Testis (tissue), 2 donors: ENCODE results near the gene SURF2.

Experiments
- POLR2A ChIP-seq: fragments of 450-650 bp; IDR thresholded peaks from one replicate; pipeline ENCODE4 v1.6.1; 2017; ENCODE audit warnings: antibody characterized with exemption, mild to moderate bottlenecking, moderate library complexity
- TF ChIP-seq, protein P1 (sequence below), 3 experiments: fragments of 450-650 bp in 2 of 3; fragments of 200-600 bp in 1 of 3; sonication (generic) in 1 of 3; IDR thresholded peaks; one replicate each; pipeline ENCODE4 v1.5.1; 2016 to 2019; ENCODE audit warnings: antibody characterized with exemption in 3 of 3, mild to moderate bottlenecking in 2 of 3, moderate library complexity in 1 of 3

GRCh38 chr9:133341369-133342068 lies 14.8 kb upstream of the SURF2 start:
- TF ChIP-seq, protein P1, sequence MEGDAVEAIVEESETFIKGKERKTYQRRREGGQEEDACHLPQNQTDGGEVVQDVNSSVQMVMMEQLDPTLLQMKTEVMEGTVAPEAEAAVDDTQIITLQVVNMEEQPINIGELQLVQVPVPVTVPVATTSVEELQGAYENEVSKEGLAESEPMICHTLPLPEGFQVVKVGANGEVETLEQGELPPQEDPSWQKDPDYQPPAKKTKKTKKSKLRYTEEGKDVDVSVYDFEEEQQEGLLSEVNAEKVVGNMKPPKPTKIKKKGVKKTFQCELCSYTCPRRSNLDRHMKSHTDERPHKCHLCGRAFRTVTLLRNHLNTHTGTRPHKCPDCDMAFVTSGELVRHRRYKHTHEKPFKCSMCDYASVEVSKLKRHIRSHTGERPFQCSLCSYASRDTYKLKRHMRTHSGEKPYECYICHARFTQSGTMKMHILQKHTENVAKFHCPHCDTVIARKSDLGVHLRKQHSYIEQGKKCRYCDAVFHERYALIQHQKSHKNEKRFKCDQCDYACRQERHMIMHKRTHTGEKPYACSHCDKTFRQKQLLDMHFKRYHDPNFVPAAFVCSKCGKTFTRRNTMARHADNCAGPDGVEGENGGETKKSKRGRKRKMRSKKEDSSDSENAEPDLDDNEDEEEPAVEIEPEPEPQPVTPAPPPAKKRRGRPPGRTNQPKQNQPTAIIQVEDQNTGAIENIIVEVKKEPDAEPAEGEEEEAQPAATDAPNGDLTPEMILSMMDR (IDR thresholded peaks at IDR 0.05) = no peak
- no peak for TF ChIP-seq POLR2A
